Panc1 (cell line): Measurements from ENCODE around the gene TBRG4. TPM values are rescaled to one million over a fixed set of nuclear protein-coding genes. Genes with fewer than 3 reads are reported as not detected.

Experiments used
- ATAC-seq: fragments of 200-7000 bp; cut with Tn5 transposase; 2 replicates; pipeline ENCODE4 v1.9.1; 2020; ENCODE audit warnings: mild to moderate bottlenecking, moderate library complexity
- BruUV-seq: library from RNA; stranded (reverse); fragments of 400-500 nt; replicated peaks from 2 replicates; lab custom pipeline; 2021; lab: Mats Ljungman, UMichigan
- CTCF ChIA-PET: fragments of 300-600 bp; sonication (Branson Sonifier 250); formaldehyde crosslinking; loops from one replicate; lab custom pipeline; 2022; ENCODE audit warnings: antibody characterized with exemption; lab: Charles Lee
- POLR2A ChIA-PET: fragments of 300-600 bp; sonication (Branson Sonifier 250); formaldehyde crosslinking; loops from one replicate; lab custom pipeline; 2022; ENCODE audit warnings: antibody characterized with exemption; lab: Charles Lee
- DNase-seq: peaks from one replicate; pipeline ENCODE4 v3.0.0-alpha.2; 2010; ENCODE audit warnings: low read depth, low spot score
- H3K27ac ChIP-seq: 2 replicates; pipeline ENCODE4 v1.5.1; 2011; ENCODE audit warnings: mild to moderate bottlenecking, low read length, inconsistent platforms
- H3K27me3 ChIP-seq: fragments of 200-500 bp; sonication (Bioruptor generic); 2 replicates; pipeline ENCODE4 v1.6.0; 2014; ENCODE audit warnings: low read length, inconsistent platforms; ENCODE audit not compliant: control insufficient read depth, insufficient read depth
- H3K36me3 ChIP-seq: fragments of 200-500 bp; sonication (Bioruptor generic); 2 replicates; pipeline ENCODE4 v1.5.1; 2014; ENCODE audit warnings: inconsistent platforms, mild to moderate bottlenecking, low read length, moderate library complexity; ENCODE audit not compliant: control insufficient read depth, insufficient read depth
- H3K4me1 ChIP-seq: 2 replicates; pipeline ENCODE4 v1.5.1; 2011; ENCODE audit warnings: inconsistent platforms, mild to moderate bottlenecking, low read length, moderate library complexity; ENCODE audit not compliant: control insufficient read depth, insufficient read depth
- H3K4me3 ChIP-seq, 2 experiments: 2 replicates each; pipeline ENCODE4 v1.5.1; 2011 to 2012; ENCODE audit warnings: low read depth in 2 of 2, low read length in 2 of 2, mild to moderate bottlenecking in 2 of 2, inconsistent platforms in 1 of 2, moderate library complexity in 1 of 2
- H3K9me3 ChIP-seq: fragments of 200-500 bp; sonication (Bioruptor generic); 2 replicates; pipeline ENCODE4 v1.5.1; 2014; ENCODE audit warnings: low read depth, mild to moderate bottlenecking, inconsistent platforms, low read length, moderate library complexity; ENCODE audit not compliant: control insufficient read depth, insufficient read depth
- POLR2AphosphoS5 ChIP-seq: IDR thresholded peaks from 2 replicates; pipeline ENCODE4 v1.6.1; 2012; ENCODE audit warnings: mild to moderate bottlenecking, low read depth, low read length, moderate library complexity
- REST ChIP-seq, 2 experiments: IDR thresholded peaks; 2 replicates each; pipeline ENCODE4 v1.6.1; 2011 to 2012; ENCODE audit warnings: low read depth in 2 of 2, control low read depth in 1 of 2, low read length in 1 of 2, mild to moderate bottlenecking in 1 of 2, moderate library complexity in 1 of 2; ENCODE audit not compliant: insufficient read depth in 1 of 2
- SIN3A ChIP-seq: IDR thresholded peaks from 2 replicates; pipeline ENCODE4 v1.6.1; 2012; ENCODE audit warnings: low read depth, mild to moderate bottlenecking, low read length, moderate library complexity, borderline replicate concordance; ENCODE audit not compliant: insufficient read depth
- TCF7L2 ChIP-seq: IDR thresholded peaks from 2 replicates; pipeline ENCODE4 v1.6.1; 2011; ENCODE audit warnings: mild to moderate bottlenecking, low read depth, low read length, inconsistent platforms
- in situ Hi-C: cut with HindIII; loops from 2 replicates; pipeline ENCODE4 v1.10.0; 2016; ENCODE audit warnings: low sequenced_read_pairs, low pct_unique_long_range_greater_than_20kb
- intact Hi-C: fragments of 100-400 bp; cut with micrococcal nuclease; formaldehyde crosslinking; loops from one replicate; pipeline ENCODE4 v1.10.0; 2022; ENCODE audit not compliant: unreplicated experiment
- total RNA-seq: library from RNA; stranded (reverse); gene quantifications from one replicate; pipeline ENCODE4 v1.2.1, GENCODE V29; 2021; ENCODE audit not compliant: unreplicated experiment

The TBRG4 gene
- total RNA-seq, 1 experiment from 2014 or later: 149 TPM

- TF ChIP-seq SIN3A: no peak
- POLR2A ChIA-PET: no interaction called here
- Histone ChIP-seq H3K9me3 (no peaks in the 10 kb centered on the region), H3K27ac (no peak overlapping the region), H3K4me3 (no peak overlapping the region), H3K27me3 (no peaks in the 10 kb centered on the region), H3K4me1 (peaks cover 28% of the 10 kb centered on the region), H3K36me3 (peaks cover 66% of the 10 kb centered on the region)
- CTCF ChIA-PET: no interaction called here
- no peak for ATAC-seq
- DNase-seq: no peak
- intact Hi-C loops (no loop called here), in situ Hi-C loops (no loop called here)
- BruUV-seq: no TSS peak
Observed at GRCh38 chr7:45105588-45106188, 5.8 kb downstream of the TBRG4 start.

DNA sequence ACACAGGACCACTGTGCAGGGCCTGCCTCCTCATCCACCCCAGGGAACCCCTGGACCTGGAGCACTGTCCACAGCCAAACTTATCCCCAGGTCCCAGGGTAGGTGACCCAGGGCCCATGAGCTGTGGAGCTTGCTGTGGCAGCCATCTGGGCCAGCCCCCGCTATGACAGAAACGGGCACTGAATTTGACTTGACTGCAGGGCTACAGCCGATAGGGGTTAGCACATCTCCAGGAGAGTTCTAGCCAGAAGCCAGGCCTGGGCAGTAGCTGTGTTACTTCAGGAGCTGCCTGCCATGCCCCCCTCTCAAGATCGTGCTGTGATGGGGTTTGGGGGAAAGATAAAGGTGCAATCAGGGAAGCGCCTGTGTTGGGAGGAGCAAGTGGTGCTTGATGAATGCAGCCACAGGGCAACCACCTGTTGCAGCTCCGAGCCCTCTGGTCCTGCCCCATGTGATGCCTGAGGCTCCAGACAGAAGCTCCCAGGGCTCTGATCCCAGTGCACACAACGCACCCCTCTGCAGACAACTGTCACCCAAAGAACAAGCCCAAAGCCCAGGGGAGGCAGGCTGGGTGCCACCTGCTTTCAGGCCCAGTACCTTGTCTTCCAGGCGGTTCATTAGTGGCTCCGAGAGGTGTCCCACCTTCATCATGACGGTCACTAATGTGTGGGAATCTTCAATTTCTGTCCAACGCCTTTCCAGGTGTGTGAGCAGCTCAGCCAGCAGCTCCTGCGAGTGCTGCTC, 6.5 kb downstream of the TBRG4 start:
- BruUV-seq: no TSS peak
- H3K36me3 ChIP-seq: peaks cover 68% of the 10 kb centered on the region
- no peak for ATAC-seq

More for the DNA sequence above, 6.5 kb downstream of the TBRG4 start:
- in situ Hi-C loops: no loop called here
- Histone ChIP-seq H3K4me3 (no peak overlapping the region), H3K4me1 (peaks cover 26% of the 10 kb centered on the region), H3K27ac (no peak overlapping the region), H3K9me3 (no peaks in the 10 kb centered on the region), H3K27me3 (no peaks in the 10 kb centered on the region)
- POLR2A ChIA-PET: no interaction called here
- intact Hi-C loops: no loop called here
- no peak for TF ChIP-seq REST (IDR thresholded peaks at IDR 0.05; ENCODE audit: insufficient read depth in 1 of 2, low read depth in 2 of 2, low read length in 1 of 2)
- TF ChIP-seq POLR2AphosphoS5: no peak; the same call in 1 of the 2 replicates
- TF ChIP-seq SIN3A: no peak
- TF ChIP-seq TCF7L2: no peak
- CTCF ChIA-PET: no interaction called here
- DNase-seq: no peak
